GM12892 (cell line): ENCODE results near the gene PIP4K2A.

Source experiments
- POLR2A ChIP-seq: IDR thresholded peaks from 2 replicates; pipeline ENCODE4 v1.6.1; 2011; ENCODE audit warnings: low read depth, low read length, control low read depth
- TAF1 ChIP-seq: IDR thresholded peaks from 2 replicates; pipeline ENCODE4 v1.6.1; 2011; ENCODE audit warnings: low read depth, mild to moderate bottlenecking, control low read depth, low read length, borderline replicate concordance

DNA sequence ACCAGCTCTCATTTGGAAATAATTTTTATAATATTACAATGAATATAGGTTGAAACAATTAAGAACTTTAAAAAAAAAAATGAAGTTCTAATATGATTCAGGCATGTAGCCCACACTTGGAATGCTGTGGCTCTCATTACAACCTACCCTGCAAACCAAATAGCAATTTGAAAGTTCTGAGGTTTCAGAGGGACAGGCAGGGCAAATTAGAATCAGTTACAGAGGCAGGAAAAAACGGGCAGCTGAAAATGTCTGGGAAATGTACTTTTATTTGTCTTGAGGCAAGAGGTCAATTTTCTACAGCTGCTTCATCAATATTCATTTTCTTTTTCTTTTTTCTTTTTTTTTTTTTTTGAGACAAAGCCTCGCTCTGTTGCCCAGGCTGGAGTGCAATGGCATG, 95.3 kb downstream of the PIP4K2A start:
- no peak for TF ChIP-seq TAF1
- TF ChIP-seq POLR2A = no peak
